ENCODE data around the gene KCNIP1. TPM values are rescaled to one million over a fixed set of nuclear protein-coding genes. Genes with fewer than 3 reads are reported as not detected.
A peak's percentile ranks its signal among the peaks of the same experiment; 100 is the strongest.

KCNIP1 gene
- total and polyA plus RNA-seq, 2 of the 13 experiments (the other 11 are each of a cell fraction or from before 2014, with no cell fraction given) = not detected

GRCh38 chr5:170773024-170773985 is 269.5 kb downstream of the KCNIP1 start (continued):
- TF ChIP-seq, protein P1, sequence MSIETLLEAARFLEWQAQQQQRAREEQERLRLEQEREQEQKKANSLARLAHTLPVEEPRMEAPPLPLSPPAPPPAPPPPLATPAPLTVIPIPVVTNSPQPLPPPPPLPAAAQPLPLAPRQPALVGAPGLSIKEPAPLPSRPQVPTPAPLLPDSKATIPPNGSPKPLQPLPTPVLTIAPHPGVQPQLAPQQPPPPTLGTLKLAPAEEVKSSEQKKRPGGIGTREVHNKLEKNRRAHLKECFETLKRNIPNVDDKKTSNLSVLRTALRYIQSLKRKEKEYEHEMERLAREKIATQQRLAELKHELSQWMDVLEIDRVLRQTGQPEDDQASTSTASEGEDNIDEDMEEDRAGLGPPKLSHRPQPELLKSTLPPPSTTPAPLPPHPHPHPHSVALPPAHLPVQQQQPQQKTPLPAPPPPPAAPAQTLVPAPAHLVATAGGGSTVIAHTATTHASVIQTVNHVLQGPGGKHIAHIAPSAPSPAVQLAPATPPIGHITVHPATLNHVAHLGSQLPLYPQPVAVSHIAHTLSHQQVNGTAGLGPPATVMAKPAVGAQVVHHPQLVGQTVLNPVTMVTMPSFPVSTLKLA (IDR thresholded peaks at IDR 0.05) = no peak
- TF ChIP-seq MEIS2 (CRISPR knock-in tag; IDR thresholded peaks at IDR 0.05) = no peak
- TF ChIP-seq, protein P2, sequence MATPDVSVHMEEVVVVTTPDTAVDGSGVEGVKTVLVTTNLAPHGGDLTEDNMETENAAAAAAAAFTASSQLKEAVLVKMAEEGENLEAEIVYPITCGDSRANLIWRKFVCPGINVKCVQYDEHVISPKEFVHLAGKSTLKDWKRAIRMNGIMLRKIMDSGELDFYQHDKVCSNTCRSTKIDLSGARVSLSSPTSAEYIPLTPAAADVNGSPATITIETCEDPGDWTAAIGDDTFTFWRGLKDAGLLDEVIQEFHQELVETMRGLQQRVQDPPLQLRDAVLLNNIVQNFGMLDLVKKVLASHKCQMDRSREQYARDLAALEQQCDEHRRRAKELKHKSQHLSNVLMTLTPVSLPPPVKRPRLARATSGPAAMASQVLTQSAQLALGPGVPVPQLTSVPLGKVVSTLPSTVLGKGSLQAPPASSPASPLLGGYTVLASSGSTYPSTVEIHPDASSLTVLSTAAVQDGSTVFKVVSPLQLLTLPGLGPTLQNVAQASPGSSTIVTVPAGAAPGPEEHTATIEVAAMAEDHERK (CRISPR knock-in tag; IDR thresholded peaks at IDR 0.05; ENCODE audit: low read depth) = no peak
- TF ChIP-seq RNF2 (conservative IDR thresholded peaks at IDR 0.05; ENCODE audit: low read depth) = no peak
- no peak for TF ChIP-seq ZNF747 (CRISPR knock-in tag; IDR thresholded peaks at IDR 0.05; ENCODE audit: borderline replicate concordance)
- no peak for TF ChIP-seq ZNF850 (CRISPR knock-in tag; conservative IDR thresholded peaks at IDR 0.05)
- no peak for TF ChIP-seq RFX3 (CRISPR knock-in tag; IDR thresholded peaks at IDR 0.05)
- TF ChIP-seq ARNTL (CRISPR knock-in tag; IDR thresholded peaks at IDR 0.05) = no peak

- BruUV-seq (replicated peaks) = no TSS peak
- intact Hi-C loops (cut with micrococcal nuclease; ENCODE audit: unreplicated experiment) = no loop called here
- H3K36me3 ChIP-seq (replicated peaks in 1 of 2; ENCODE audit: control insufficient read depth in 1 of 2, insufficient read depth in 2 of 2, low read length in 2 of 2) = no peaks in the 10 kb centered on the region
Observed at GRCh38 chr5:170774831-170775230, 271.0 kb downstream of the KCNIP1 start.

More at GRCh38 chr5:170774831-170775230, 271.0 kb downstream of the KCNIP1 start:
- Histone ChIP-seq H3K27me3 (ENCODE audit: control insufficient read depth in 1 of 2, insufficient read depth in 2 of 2, low read length in 2 of 2) (0 out of 5 replicates have a peak, but pooled peaks cover 0 to 6% of the 10 kb centered on the region in 2 experiments), H3K9me3 (ENCODE audit: low read length) (no peaks in the 10 kb centered on the region), H3K4me1 (ENCODE audit: insufficient read depth, low read length) (no peaks in the 10 kb centered on the region), H3K4me2 (ENCODE audit: low read depth, low read length) (no peak overlapping the region), H2AFZ (ENCODE audit: low read length) (no peak overlapping the region), H3K4me3 (replicated peaks in 1 of 3; ENCODE audit: insufficient read depth in 1 of 3, low read depth in 2 of 3, low read length in 3 of 3) (no peak overlapping the region), H3K79me2 (ENCODE audit: insufficient read depth, low read length) (no peaks in the 10 kb centered on the region), H4K20me1 (ENCODE audit: insufficient read depth, low read length) (no peaks in the 10 kb centered on the region), H3K27ac (ENCODE audit: extremely low read length, insufficient read depth, low read length) (no peak overlapping the region), H3K9ac (ENCODE audit: insufficient read depth, low read depth, low read length) (no peak overlapping the region)
- WGBS (ENCODE audit: low lambda C conversion rate) = 3% methylated on average over 5 of the region's 5 CpGs
- ChIA-PET CTCF (ENCODE audit: low intra/inter-chr PET ratio, low total read pairs) (interaction anchor here (0.9 kb wide), 1 partner anchor 30 kb away, joined by 3 read pairs; no protein-coding TSS in a partner anchor), POLR2A (no interaction called here)
- ATAC-seq (0 out of 3 replicates have a peak, but pooled peaks have one; percentile 31), FAIRE-seq (no peak), DNase-seq (ENCODE audit: low spot score) (no peak)
- in situ Hi-C loops (cut with HindIII; ENCODE audit: extremely low pct_ligation_motif_present, low pct_unique_long_range_greater_than_20kb) = no loop called here
- TF ChIP-seq, protein P3, sequence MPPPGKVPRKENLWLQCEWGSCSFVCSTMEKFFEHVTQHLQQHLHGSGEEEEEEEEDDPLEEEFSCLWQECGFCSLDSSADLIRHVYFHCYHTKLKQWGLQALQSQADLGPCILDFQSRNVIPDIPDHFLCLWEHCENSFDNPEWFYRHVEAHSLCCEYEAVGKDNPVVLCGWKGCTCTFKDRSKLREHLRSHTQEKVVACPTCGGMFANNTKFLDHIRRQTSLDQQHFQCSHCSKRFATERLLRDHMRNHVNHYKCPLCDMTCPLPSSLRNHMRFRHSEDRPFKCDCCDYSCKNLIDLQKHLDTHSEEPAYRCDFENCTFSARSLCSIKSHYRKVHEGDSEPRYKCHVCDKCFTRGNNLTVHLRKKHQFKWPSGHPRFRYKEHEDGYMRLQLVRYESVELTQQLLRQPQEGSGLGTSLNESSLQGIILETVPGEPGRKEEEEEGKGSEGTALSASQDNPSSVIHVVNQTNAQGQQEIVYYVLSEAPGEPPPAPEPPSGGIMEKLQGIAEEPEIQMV (CRISPR knock-in tag; IDR thresholded peaks at IDR 0.05; ENCODE audit: low read depth) = no peak
- TF ChIP-seq REL (CRISPR knock-in tag; conservative IDR thresholded peaks at IDR 0.05) (no peak), ZNF160 (CRISPR knock-in tag; IDR thresholded peaks at IDR 0.05) (no peak), ZFP37 (CRISPR knock-in tag; IDR thresholded peaks at IDR 0.05; ENCODE audit: borderline replicate concordance) (no peak), ZNF326 (CRISPR knock-in tag; IDR thresholded peaks at IDR 0.05; ENCODE audit: borderline replicate concordance) (no peak), SMYD3 (CRISPR knock-in tag; IDR thresholded peaks at IDR 0.05) (no peak)

Data from HepG2 (cell line).